GDM1 (cell line): ENCODE measurements around the gene PHLDB1.
"Not testable (repeated sequence)": the region's sequence is repeated elsewhere in the genome, so short reads cannot be mapped to it uniquely, and the experiment has no call there.

ENCODE experiments used
- DNase-seq: peaks from one replicate; lab custom pipeline; 2025; lab: John Stamatoyannopoulos, UW

The PHLDB1 gene

DNA sequence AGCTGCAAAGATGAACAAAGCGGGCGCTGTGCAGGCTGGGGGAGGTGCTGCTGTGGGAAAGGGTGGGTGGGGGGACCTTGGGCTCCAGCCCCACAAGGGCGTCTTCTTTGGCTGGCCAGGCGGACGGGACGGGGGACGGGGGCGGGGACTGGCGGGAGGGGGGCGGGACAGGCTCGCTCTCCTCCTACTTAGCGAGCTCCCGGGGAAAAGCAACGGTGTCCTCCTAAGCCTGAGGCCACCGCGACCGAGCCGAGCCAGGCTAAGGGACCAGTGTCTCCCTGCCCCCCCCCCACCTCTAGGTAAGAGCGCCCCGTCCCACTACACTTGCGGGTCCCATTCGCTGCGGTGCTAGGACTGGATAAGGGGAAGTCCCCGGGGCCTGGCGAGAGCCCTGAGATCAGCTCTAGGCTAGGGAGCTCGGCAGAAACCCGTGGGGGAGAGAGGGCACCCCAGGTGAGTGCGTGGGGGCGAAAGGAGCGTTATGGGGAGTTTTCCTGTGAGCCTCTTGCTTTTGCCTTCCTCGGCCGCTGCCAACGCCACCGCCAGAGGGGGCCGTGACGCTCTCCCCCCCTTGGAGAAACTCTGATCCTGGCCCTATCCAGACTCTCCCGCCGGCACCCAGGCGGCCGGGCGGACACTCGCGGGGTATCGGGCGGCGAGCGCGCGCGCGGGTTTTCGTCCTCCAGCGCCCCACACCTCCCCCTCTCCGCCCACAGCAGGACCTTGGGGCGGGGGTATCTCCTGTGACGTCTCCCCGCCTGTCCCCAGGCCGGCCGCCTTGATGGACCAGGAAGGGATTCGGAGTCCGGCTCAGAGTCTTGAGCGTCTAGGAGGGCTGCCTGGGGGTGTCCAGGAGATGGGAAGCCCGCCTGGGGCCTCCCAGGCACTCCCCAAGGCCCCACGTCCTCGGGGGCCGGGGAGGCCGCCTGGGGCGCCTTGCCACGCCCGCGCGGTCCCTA is at the start of gene PHLDB1:
Gene PHLDB1 (plus strand): TSS at position 215 of the 959 bp plus-strand sequence. CDS start 6,222 bp downstream, outside the sequence.
- DNase-seq = peak; percentile 25

- no peak for DNase-seq
Observed at GRCh38 chr11:118560806-118561205, 46.6 kb upstream of the PHLDB1 start.

GRCh38 chr11:118565051-118565450 is 42.4 kb upstream of the PHLDB1 start:
- no peak for DNase-seq

DNA sequence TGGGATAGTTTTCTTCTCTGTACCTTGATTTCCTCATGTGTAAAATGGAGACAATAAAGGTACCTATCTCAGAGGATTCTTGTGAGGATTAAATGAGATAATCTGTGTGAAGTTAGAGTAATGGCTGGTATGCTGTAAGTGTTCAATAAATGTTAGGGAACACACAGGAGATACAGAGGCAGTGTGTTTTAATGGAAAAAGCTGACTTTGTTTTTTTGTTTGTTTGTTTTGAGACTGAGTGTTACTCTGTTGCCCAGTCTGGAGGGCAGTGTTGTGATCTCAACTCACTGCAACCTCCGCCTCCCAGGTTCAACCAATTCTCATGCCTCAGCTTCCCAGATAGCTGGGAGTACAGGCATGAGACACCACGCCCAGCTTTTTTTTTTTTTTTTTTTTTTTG is 37.7 kb upstream of the PHLDB1 start:
- DNase-seq = no peak

DNA sequence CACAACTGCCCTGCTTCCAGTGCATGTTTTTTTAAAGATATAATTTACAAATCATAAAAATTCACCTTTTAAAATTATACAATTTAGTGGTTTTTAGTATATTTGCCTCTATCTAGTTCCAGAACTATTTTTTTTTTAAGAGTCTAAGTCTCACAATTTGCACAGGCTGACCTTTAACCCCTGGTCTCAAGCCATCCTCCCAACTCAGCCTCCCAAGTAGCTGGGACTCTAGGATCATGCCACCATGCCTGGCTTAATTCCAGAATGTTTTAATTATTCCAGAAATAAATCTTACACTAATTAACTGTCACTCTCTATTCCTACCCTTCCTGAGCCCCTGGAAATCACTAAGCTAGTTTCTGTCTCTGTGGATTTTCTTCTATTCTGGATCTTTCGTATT is 36.6 kb upstream of the PHLDB1 start:
- no peak for DNase-seq

- DNase-seq = not testable (repeated sequence)
Observed at GRCh38 chr11:118571701-118572060, 35.7 kb upstream of the PHLDB1 start.

DNA sequence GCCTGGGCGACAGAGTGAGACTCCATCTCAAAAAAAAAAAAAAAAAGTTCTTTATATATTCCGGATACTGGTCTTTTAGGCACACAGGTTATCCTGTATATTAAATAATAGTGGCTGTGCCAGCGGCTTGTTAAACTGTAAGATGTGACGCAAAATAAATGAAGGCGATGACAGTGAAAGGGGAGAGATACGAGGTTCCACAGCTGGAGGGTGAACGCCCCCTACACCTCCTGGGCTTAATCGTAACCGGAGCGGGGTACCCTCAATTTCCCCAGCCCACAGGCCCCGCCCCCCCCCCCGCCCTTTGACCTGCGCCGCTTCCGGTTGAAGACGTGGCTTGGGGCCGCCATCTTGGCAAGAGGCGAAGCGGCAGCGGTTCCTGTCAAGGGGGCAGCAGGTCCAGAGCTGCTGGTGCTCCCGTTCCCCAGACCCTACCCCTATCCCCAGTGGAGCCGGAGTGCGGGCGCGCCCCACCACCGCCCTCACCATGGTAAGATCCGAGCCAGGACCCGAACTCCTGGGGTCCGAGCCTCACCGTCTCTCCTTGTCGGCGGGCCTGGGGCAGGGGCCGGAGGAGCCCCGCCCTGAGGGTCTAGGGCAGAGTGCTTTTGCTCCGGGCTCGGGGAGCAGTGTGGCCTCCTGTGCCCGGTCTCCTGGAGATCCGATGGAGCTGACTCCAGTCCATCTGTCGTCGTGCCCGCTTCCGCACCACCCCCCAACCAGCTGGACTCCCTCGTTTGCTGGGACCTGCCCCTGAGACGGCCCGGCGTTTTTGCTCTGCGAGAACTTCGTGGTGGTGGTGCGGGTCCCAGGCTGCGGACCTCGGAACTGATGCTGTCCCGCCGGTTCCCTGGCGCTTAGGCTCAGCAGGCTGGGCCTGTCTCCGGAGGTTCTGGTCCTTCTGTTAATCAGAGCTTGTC is 35.1 kb upstream of the PHLDB1 start, which contains the start of gene ARCN1:
Gene ARCN1 (plus strand): TSS at position 349 of the 920 bp plus-strand sequence. CDS start 139 bp downstream, at position 488.
- peak; percentile 64 for DNase-seq

DNA sequence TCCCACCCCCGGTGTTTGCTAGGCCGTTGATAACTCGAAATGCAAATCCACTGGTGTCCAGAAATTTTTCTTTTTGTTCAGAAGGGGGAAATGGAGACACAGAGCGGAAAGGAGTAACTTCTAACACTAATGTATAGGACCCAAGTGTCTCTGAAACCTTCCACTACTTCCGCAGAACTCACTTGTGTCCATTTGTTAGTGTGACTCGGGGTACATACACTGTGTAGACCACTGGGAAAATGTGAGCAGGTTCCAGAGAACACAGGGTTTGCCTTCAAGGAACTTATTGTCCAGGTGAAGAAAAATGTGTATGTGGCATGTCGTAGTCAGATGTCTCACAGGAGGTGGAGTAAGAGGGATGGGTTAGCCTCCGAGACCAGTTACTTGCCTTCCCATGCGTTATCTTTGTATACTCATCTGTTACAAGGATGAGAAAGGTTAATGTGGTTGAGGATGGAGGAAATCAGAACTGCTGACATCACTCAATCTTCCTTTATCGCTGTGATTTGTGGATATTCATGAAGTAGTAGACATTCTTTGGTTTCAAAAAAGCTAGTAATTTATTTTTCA is 34.3 kb upstream of the PHLDB1 start:
- no peak for DNase-seq

DNA sequence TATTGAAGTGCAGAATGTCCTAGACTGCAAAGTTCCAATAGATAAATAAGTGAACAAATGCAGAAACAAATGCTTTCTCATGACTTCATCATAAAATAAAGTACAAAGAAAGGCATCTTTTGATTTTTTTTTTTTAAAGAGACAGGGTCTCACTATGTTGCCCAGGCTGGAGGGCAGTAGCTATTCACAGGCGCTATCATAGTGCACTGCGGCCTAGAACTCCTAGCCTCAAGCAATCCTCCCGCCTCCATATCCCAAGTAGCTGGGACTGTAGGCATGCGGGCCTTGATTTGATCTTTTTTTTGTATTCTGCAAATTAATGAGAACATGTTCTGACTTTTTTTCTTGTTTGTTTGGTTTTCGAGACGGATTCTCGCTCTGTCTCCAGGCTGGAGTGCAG is 32.8 kb upstream of the PHLDB1 start:
- DNase-seq = no peak

DNA sequence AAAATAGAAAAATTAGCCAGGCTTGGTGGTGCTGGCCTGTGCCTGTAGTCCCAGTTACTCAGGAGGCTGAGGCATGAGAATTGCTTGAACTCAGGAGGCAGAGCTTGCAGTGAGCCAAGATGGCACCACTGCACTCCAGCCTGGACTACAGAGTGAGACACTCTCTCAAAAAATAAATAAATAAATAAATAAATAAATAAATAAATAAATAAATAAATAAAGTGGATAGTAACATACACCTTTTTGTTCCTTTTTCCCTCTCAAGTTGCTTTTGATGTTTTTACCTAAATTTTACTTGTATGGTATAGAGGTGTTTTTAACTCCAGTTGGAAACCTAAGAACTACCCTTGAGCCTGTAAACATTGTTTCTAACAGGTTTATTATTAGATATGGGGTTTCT is 29.4 kb upstream of the PHLDB1 start:
- not testable (repeated sequence) for DNase-seq

DNA sequence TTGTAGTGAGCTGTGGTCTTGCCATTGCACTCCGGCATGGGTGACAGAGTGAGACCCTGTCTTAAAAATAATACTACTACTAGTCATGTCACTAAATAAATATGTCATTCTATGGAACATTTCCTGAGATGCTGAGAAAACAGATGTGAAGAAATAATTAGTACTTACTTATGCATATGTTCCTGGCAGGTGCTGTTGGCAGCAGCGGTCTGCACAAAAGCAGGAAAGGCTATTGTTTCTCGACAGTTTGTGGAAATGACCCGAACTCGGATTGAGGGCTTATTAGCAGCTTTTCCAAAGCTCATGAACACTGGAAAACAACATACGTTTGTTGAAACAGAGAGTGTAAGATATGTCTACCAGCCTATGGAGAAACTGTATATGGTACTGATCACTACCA is 26.4 kb upstream of the PHLDB1 start:
- DNase-seq = no peak

GRCh38 chr11:118587952-118588351 is 19.5 kb upstream of the PHLDB1 start:
- DNase-seq = no peak

DNA sequence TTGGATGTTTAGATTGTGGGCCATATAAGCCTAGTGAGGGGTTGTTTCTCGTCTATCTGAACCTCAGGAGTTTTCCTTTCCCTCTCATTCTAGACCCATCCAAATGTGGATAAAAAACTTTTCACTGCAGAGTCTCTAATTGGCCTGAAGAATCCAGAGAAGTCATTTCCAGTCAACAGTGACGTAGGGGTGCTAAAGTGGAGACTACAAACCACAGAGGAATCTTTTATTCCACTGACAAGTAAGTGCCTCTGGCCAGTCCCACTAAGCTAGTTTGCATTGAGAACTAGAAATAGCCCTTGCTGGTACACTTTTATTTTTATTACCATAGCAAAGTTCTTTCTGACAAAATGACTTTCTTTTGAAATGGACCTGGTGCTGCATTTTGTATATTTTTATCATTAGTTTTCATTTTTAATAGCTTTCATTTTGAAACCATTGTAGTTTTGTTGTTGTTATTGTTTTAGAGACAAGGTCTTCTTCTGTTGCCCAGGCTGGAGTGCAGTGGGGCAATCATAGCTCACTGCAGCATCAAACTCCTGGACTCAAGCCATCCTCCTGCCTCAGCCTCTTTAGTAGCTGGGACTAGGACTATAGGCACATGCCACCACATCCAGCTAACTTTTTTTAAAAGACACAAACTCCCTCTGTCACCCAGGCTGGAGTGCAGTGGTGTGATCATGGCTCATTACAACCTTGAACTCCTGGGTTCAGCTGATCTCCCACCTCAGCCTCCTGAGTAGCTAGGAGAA is 14.6 kb upstream of the PHLDB1 start:
- DNase-seq = no peak

- not testable (repeated sequence) for DNase-seq
Observed at GRCh38 chr11:118594984-118595383, 12.4 kb upstream of the PHLDB1 start.

DNA sequence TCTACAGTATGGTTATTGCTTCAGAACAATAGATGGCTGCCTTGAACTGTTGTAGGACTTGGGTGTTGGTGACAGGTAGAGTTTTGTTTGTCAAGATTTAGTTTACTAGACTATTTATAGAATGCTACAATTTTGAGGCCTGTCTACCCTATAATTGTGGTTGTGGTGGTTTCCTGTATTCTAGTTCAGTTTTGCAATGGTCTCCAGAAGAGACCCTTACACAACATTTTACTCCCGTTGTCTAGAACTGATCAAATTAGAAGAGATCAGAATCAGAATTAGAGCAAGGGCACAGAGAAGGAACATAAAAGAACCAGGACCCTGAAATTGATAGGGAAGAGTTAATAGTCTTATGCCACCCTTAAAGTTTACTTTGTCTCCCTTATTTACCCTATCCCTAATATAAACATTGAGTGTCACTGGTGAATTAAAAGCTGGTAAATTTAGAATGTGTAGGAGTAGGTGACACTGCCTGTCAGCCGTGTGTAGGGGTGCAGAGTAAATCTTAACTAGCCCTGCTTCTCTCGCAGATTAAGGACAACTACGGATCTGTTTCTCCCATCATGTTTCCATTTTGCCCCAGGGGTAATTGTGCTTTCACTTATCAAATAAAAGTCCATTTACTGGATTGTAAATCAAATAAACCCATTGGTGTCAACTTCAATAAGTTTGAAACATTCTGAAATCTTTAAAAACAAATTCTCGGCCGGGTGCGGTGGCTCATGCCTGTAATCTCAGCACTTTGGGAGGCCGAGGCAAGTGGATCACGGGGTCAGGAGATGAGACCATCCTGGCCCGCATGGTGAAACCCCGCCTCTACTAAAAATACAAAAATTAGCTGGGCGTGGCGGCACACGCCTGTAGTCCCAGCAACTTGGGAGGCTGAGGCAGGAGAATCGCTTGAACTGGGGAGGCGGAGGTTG is 10.9 kb upstream of the PHLDB1 start:
- DNase-seq = no peak

DNA sequence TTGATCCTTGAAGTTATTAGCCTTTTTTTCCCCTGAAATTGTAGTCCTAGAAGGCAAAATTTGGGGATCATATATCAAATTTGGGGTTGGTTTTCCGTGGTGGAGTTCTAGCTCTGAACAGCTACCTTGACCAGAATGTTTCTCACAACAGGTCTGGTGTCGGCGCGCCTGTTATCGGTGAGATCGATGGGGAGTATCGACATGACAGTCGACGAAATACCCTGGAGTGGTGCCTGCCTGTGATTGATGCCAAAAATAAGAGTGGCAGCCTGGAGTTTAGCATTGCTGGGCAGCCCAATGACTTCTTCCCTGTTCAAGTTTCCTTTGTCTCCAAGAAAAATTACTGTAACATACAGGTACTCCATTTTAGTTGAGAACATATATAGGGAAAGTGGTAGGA is 9.9 kb upstream of the PHLDB1 start:
- DNase-seq = no peak

DNA sequence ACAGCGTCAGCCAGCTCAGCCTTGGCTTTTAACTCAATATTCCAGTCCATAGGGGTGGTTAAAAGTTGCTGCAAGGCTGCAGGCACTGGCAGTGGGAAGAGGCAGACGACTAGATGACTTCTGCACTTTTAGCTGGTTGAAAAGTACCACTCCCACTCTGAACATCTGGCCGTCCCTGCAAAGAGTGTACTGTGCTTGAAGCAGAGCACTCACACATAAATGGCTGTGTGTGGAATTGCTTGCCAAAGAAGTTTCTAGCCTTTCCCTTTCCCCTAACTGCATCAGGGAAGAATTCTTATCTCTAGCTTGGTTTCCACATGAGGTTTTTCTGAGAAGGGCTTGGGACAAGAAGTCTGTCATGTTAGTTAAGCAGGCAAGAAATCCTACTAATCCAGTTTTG is 5.1 kb upstream of the PHLDB1 start:
- DNase-seq = no peak

GRCh38 chr11:118603709-118604108 is 3.7 kb upstream of the PHLDB1 start:
- not testable (repeated sequence) for DNase-seq

DNA sequence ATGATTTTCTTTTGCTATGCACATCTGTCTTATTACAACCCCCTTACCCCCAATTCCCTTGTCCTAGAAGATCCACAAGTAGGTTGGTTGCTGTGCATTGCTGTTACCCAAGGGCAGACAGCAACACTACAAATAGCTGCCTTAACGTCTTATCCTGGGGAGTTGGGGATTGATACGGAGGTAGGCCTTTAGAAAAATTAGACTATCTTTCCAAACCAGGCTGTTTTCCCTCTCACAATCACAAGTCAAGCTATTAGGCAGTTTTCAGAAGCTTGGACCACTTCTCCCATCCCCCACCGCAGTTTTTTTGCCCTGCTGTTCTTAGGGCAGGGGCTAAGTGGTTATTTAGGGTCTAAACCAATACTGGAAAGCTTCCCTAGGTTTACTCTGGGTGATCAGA is 2.8 kb upstream of the PHLDB1 start:
- no peak for DNase-seq

GRCh38 chr11:118605116-118605867 is 2.1 kb upstream of the PHLDB1 start:
- no peak for DNase-seq
